ENCODE measurements around the gene GLIS2.
"Not testable (repeated sequence)": the region's sequence is repeated elsewhere in the genome, so short reads cannot be mapped to it uniquely, and the experiment has no call there.

- not testable (repeated sequence) for TF ChIP-seq CTCF (IDR thresholded peaks at IDR 0.05; ENCODE audit: low read depth, low read length); EZH2phosphoT487 (IDR thresholded peaks at IDR 0.05; ENCODE audit: low read depth)
Measured at GRCh38 chr16:4333714-4334113, 17.8 kb downstream of the GLIS2 start.

All from OCI-LY3 (cell line).